IgD-negative memory B cell (primary cell): ENCODE measurements around the gene FMN1. TPM values are rescaled to one million over a fixed set of nuclear protein-coding genes. Genes with fewer than 3 reads are reported as not detected.

Source experiments
- H3K27ac Mint-ChIP-seq, 3 donors: one replicate each; pipeline ENCODE4 v1.8.0; 2020 to 2022; ENCODE audit warnings: mild to moderate bottlenecking in 3 of 3, mixed read lengths in 3 of 3, moderate library complexity in 1 of 3
- H3K27me3 Mint-ChIP-seq: one replicate; pipeline ENCODE4 v1.8.0; 2021; ENCODE audit warnings: mixed read lengths
- H3K36me3 Mint-ChIP-seq: one replicate; pipeline ENCODE4 v1.8.0; 2020; ENCODE audit warnings: mild to moderate bottlenecking, mixed read lengths
- H3K4me1 Mint-ChIP-seq, 3 donors: one replicate each; pipeline ENCODE4 v1.8.0; 2020 to 2022; ENCODE audit warnings: mixed read lengths in 3 of 3, mild to moderate bottlenecking in 1 of 3
- H3K4me3 Mint-ChIP-seq, 4 donors: one replicate each; pipeline ENCODE4 v1.8.0; 2020 to 2022; ENCODE audit warnings: mild to moderate bottlenecking in 4 of 4, mixed read lengths in 4 of 4, moderate library complexity in 3 of 4
- H3K9me3 Mint-ChIP-seq, 3 donors: one replicate each; pipeline ENCODE4 v1.8.0; 2020 to 2021; ENCODE audit warnings: mixed read lengths in 3 of 3, mild to moderate bottlenecking in 1 of 3
- polyA plus RNA-seq: library from polyadenylated mRNA; unstranded; fragments of 300-500 nt; fragmentation: Illumina TruSeq; gene quantifications from one replicate; pipeline ENCODE4 v1.2.3, GENCODE V29; 2021

The FMN1 gene
- polyA plus RNA-seq, 1 donor from 2014 or later = not detected

GRCh38 chr15:32882955-32883354 lies 311.6 kb downstream of the FMN1 start:
- no peak overlapping the region for H3K27ac Mint-ChIP-seq
- H3K36me3 Mint-ChIP-seq = no peaks in the 10 kb centered on the region
- H3K4me3 Mint-ChIP-seq = no peak overlapping the region
- no peaks in the 10 kb centered on the region for H3K9me3 Mint-ChIP-seq
- peaks cover 2% of the 10 kb centered on the region for H3K27me3 Mint-ChIP-seq
- H3K4me1 Mint-ChIP-seq = no peaks in the 10 kb centered on the region

GRCh38 chr15:32881528-32881927 lies 313.0 kb downstream of the FMN1 start:
- H3K27ac Mint-ChIP-seq = no peak overlapping the region
- H3K27me3 Mint-ChIP-seq = peaks cover 2% of the 10 kb centered on the region
- H3K36me3 Mint-ChIP-seq = no peaks in the 10 kb centered on the region
- H3K4me3 Mint-ChIP-seq = no peak overlapping the region
- H3K4me1 Mint-ChIP-seq = no peaks in the 10 kb centered on the region
- no peaks in the 10 kb centered on the region for H3K9me3 Mint-ChIP-seq

GRCh38 chr15:32880642-32881041 lies 313.9 kb downstream of the FMN1 start:
- no peaks in the 10 kb centered on the region for H3K4me1 Mint-ChIP-seq
- no peaks in the 10 kb centered on the region for H3K36me3 Mint-ChIP-seq
- H3K27ac Mint-ChIP-seq = no peak overlapping the region
- H3K27me3 Mint-ChIP-seq = peaks cover 2% of the 10 kb centered on the region
- H3K9me3 Mint-ChIP-seq = no peaks in the 10 kb centered on the region
- no peak overlapping the region for H3K4me3 Mint-ChIP-seq

GRCh38 chr15:32879980-32880379 lies 314.5 kb downstream of the FMN1 start:
- H3K27me3 Mint-ChIP-seq = peaks cover 2% of the 10 kb centered on the region
- H3K27ac Mint-ChIP-seq = no peak overlapping the region
- no peak overlapping the region for H3K4me3 Mint-ChIP-seq
- no peaks in the 10 kb centered on the region for H3K36me3 Mint-ChIP-seq
- no peaks in the 10 kb centered on the region for H3K4me1 Mint-ChIP-seq
- H3K9me3 Mint-ChIP-seq = no peaks in the 10 kb centered on the region

- Mint-ChIP-seq H3K4me3 (no peak overlapping the region), H3K27me3 (peaks cover 2% of the 10 kb centered on the region), H3K9me3 (no peaks in the 10 kb centered on the region), H3K27ac (no peak overlapping the region), H3K4me1 (no peaks in the 10 kb centered on the region), H3K36me3 (no peaks in the 10 kb centered on the region)
These were observed 315.4 kb downstream of the FMN1 start for GRCh38 chr15:32878869-32879805.

GRCh38 chr15:32878342-32878741 lies 316.2 kb downstream of the FMN1 start:
- Mint-ChIP-seq H3K9me3 (no peaks in the 10 kb centered on the region), H3K27ac (no peak overlapping the region), H3K27me3 (peaks cover 2% of the 10 kb centered on the region), H3K4me1 (no peaks in the 10 kb centered on the region), H3K36me3 (no peaks in the 10 kb centered on the region), H3K4me3 (no peak overlapping the region)

- Mint-ChIP-seq H3K4me1 (no peaks in the 10 kb centered on the region), H3K27ac (no peak overlapping the region), H3K27me3 (peaks cover 2% of the 10 kb centered on the region), H3K4me3 (no peak overlapping the region), H3K36me3 (no peaks in the 10 kb centered on the region), H3K9me3 (no peaks in the 10 kb centered on the region)
These were observed 317.1 kb downstream of the FMN1 start for GRCh38 chr15:32877252-32878019.

- peaks cover 3 to 15% (median 12%) of the 10 kb centered on the region in 3 donors for H3K4me1 Mint-ChIP-seq
- H3K4me3 Mint-ChIP-seq = peak overlapping the region in 1 of 4 donors; percentile 20
- no peak overlapping the region for H3K27ac Mint-ChIP-seq
- peaks cover 2% of the 10 kb centered on the region for H3K36me3 Mint-ChIP-seq
- H3K27me3 Mint-ChIP-seq = peaks cover 3% of the 10 kb centered on the region
- no peaks in the 10 kb centered on the region for H3K9me3 Mint-ChIP-seq
These were observed 321.0 kb downstream of the FMN1 start for GRCh38 chr15:32873284-32874114.

GRCh38 chr15:32872621-32873283 lies 321.8 kb downstream of the FMN1 start:
- Mint-ChIP-seq H3K9me3 (no peaks in the 10 kb centered on the region), H3K27ac (no peak overlapping the region), H3K4me1 (peaks cover 3 to 15% (median 12%) of the 10 kb centered on the region in 3 donors), H3K4me3 (peak overlapping the region in 1 of 4 donors; percentile 20), H3K36me3 (peaks cover 2% of the 10 kb centered on the region), H3K27me3 (peaks cover 2% of the 10 kb centered on the region)

- no peak overlapping the region for H3K4me3 Mint-ChIP-seq
- peaks cover 3 to 15% (median 12%) of the 10 kb centered on the region in 3 donors for H3K4me1 Mint-ChIP-seq
- no peak overlapping the region for H3K27ac Mint-ChIP-seq
- peaks cover 2% of the 10 kb centered on the region for H3K36me3 Mint-ChIP-seq
- peaks cover 2% of the 10 kb centered on the region for H3K27me3 Mint-ChIP-seq
- H3K9me3 Mint-ChIP-seq = no peaks in the 10 kb centered on the region
These were observed 322.6 kb downstream of the FMN1 start for GRCh38 chr15:32871883-32872282.

GRCh38 chr15:32870240-32871033 lies 324.1 kb downstream of the FMN1 start:
- H3K36me3 Mint-ChIP-seq = peaks cover 2% of the 10 kb centered on the region
- H3K4me1 Mint-ChIP-seq = peaks cover 3 to 15% (median 12%) of the 10 kb centered on the region in 3 donors
- no peaks in the 10 kb centered on the region for H3K9me3 Mint-ChIP-seq
- peaks cover 3% of the 10 kb centered on the region for H3K27me3 Mint-ChIP-seq
- peak overlapping the region in 2 of 3 donors; percentile 24 to 64 for H3K27ac Mint-ChIP-seq
- H3K4me3 Mint-ChIP-seq = peak overlapping the region in 1 of 4 donors; percentile 43

- Mint-ChIP-seq H3K27me3 (peaks cover 3% of the 10 kb centered on the region), H3K4me3 (no peak overlapping the region), H3K9me3 (no peaks in the 10 kb centered on the region), H3K4me1 (peaks cover 3 to 15% (median 12%) of the 10 kb centered on the region in 3 donors), H3K36me3 (peaks cover 2% of the 10 kb centered on the region), H3K27ac (no peak overlapping the region)
These were observed 324.7 kb downstream of the FMN1 start for GRCh38 chr15:32869776-32870175.

GRCh38 chr15:32867313-32867626 lies 327.2 kb downstream of the FMN1 start:
- Mint-ChIP-seq H3K4me3 (no peak overlapping the region), H3K36me3 (peaks cover 2% of the 10 kb centered on the region), H3K27me3 (peaks cover 3% of the 10 kb centered on the region), H3K27ac (no peak overlapping the region), H3K9me3 (no peaks in the 10 kb centered on the region), H3K4me1 (peaks cover 3 to 17% (median 12%) of the 10 kb centered on the region in 3 donors)
